ENCODE measurements around the gene FAM186B.

Gene FAM186B

DNA sequence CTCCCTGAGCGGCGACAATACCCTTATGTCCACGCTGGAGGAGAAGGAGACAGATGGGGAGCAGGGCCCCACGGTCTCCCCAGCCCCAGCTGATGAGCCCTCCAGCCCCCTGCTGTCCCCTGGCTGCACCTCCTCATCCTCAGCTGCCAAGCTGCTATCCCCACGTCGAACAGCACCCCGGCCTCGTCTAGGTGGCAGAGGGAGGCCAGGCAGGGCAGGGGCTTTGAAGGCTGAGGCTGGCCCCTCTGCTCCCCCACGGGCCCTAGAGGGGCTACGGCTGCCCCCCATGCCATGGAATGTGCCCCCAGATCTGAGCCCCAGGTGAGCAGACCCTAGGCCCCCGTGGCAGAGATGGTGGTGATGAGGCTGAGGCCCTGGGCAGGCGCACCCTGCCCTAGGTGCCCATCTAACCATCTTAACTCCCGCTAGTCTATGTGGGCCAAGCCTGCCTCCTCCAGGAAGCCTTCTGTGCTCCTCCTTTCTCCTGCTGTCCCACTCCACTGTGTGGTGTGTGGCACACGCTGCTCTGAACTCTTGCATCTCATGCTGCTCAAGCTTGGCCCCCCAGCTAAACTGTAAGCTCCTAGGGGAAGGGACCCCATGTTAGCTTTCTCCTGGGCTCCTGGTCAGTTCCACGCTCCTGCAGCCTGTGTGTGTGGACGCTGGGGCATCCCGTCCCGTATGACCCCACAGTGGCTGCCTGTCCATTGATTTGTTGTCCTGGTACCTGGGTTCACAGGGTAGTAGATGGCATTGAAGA, 49.6 kb downstream of the FAM186B start:
- Histone ChIP-seq H3K4me3 (ENCODE audit: low read depth, low read length, poor library complexity, severe bottlenecking) (no peak overlapping the region), H3K27me3 (ENCODE audit: insufficient read depth, low read length) (no peaks in the 10 kb centered on the region), H3K27ac (ENCODE audit: low read depth, low read length, poor library complexity, severe bottlenecking) (no peak overlapping the region), H3K79me2 (ENCODE audit: insufficient read depth, low read length) (no peaks in the 10 kb centered on the region), H3K9me3 (ENCODE audit: low read length) (no peaks in the 10 kb centered on the region), H3F3A (ENCODE audit: insufficient read depth, low read length) (no peaks in the 10 kb centered on the region), H3K9me2 (ENCODE audit: low read depth, low read length) (no peaks in the 10 kb centered on the region), H3K4me1 (ENCODE audit: insufficient read depth, low read length, severe bottlenecking) (no peaks in the 10 kb centered on the region), H3K4me2 (ENCODE audit: low read length) (no peak overlapping the region), H3K36me3 (ENCODE audit: insufficient read depth, low read length) (peaks cover 47% of the 10 kb centered on the region), H4K20me1 (ENCODE audit: insufficient read depth, low read length) (no peaks in the 10 kb centered on the region), H3K9ac (ENCODE audit: low read length) (no peak overlapping the region), H2AFZ (ENCODE audit: low read length) (no peak overlapping the region)
- TF ChIP-seq EZH2 (IDR thresholded peaks at IDR 0.05; ENCODE audit: borderline replicate concordance, low read length) (no peak), CTCF (IDR thresholded peaks at IDR 0.05; ENCODE audit: low read length) (no peak)

DNA sequence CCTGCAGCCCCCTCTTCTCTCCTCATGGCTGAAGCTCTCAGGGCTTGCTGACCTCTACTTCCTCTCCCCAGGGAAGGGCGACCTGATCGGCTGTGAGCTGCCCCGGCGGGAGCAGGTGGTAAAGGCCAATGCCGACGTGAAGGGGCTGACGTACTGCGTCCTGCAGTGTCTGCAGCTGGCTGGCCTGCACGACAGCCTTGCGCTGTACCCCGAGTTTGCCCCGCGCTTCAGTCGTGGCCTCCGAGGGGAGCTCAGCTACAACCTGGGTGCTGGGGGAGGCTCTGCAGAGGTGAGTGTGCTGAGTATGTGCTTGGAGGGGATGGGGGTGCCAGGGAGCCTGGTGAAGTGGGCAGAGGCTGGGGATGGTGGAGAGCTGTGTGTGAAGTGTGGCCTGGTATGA, 51.2 kb downstream of the FAM186B start:
- Histone ChIP-seq H3K27ac (ENCODE audit: low read depth, low read length, poor library complexity, severe bottlenecking) (no peak overlapping the region), H2AFZ (ENCODE audit: low read length) (no peak overlapping the region), H3K9me3 (ENCODE audit: low read length) (no peaks in the 10 kb centered on the region), H3K4me1 (ENCODE audit: insufficient read depth, low read length, severe bottlenecking) (no peaks in the 10 kb centered on the region), H3F3A (ENCODE audit: insufficient read depth, low read length) (no peaks in the 10 kb centered on the region), H3K36me3 (ENCODE audit: insufficient read depth, low read length) (peaks cover 31% of the 10 kb centered on the region), H3K9me2 (ENCODE audit: low read depth, low read length) (no peaks in the 10 kb centered on the region), H3K79me2 (ENCODE audit: insufficient read depth, low read length) (no peaks in the 10 kb centered on the region), H3K4me2 (ENCODE audit: low read length) (no peak overlapping the region), H3K4me3 (ENCODE audit: low read depth, low read length, poor library complexity, severe bottlenecking) (no peak overlapping the region), H3K9ac (ENCODE audit: low read length) (no peak overlapping the region), H4K20me1 (ENCODE audit: insufficient read depth, low read length) (no peaks in the 10 kb centered on the region), H3K27me3 (ENCODE audit: insufficient read depth, low read length) (no peaks in the 10 kb centered on the region)
- TF ChIP-seq EZH2 (IDR thresholded peaks at IDR 0.05; ENCODE audit: borderline replicate concordance, low read length) = no peak
- TF ChIP-seq CTCF (IDR thresholded peaks at IDR 0.05; ENCODE audit: low read length) = no peak

DNA sequence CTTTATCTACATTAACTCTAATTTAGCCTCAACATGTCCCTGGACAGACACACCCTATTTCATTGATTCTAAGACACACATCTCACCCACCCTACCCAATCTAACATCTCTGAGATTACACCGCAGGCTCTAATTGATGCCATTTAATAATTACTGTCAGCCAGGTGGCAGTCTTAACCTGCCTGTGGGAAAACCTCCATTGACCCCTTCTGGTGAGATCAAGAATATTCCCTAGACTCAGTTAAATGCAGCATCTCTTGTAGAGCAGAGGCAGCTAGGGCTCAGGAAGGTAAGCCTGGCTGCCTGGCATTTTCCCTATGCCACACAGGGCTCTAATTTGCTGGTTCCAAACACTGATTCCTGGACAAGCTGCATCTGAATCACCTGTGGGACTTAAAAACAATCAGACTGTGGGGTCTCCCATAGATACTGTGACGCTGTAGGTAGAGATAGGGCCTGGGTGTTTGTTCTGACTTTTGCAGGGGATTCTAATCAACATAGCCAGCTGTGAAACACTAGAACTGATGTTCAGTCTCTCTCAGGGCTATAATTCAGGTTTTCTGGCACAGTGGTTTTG, 51.8 kb downstream of the FAM186B start:
- no peaks in the 10 kb centered on the region for H3K9me2 ChIP-seq (ENCODE audit: low read depth, low read length)
- H4K20me1 ChIP-seq (ENCODE audit: insufficient read depth, low read length) = no peaks in the 10 kb centered on the region
- no peaks in the 10 kb centered on the region for H3K79me2 ChIP-seq (ENCODE audit: insufficient read depth, low read length)
- H3K36me3 ChIP-seq (ENCODE audit: insufficient read depth, low read length) = peaks cover 25% of the 10 kb centered on the region
- no peak overlapping the region for H3K9ac ChIP-seq (ENCODE audit: low read length)
- no peaks in the 10 kb centered on the region for H3K9me3 ChIP-seq (ENCODE audit: low read length)
- no peak overlapping the region for H2AFZ ChIP-seq (ENCODE audit: low read length)
- no peaks in the 10 kb centered on the region for H3K27me3 ChIP-seq (ENCODE audit: insufficient read depth, low read length)
- no peak overlapping the region for H3K4me3 ChIP-seq (ENCODE audit: low read depth, low read length, poor library complexity, severe bottlenecking)
- no peak for TF ChIP-seq EZH2 (IDR thresholded peaks at IDR 0.05; ENCODE audit: borderline replicate concordance, low read length)
- peak; percentile 91 for TF ChIP-seq CTCF (IDR thresholded peaks at IDR 0.05; ENCODE audit: low read length)
- peaks cover 3% of the 10 kb centered on the region for H3K4me1 ChIP-seq (ENCODE audit: insufficient read depth, low read length, severe bottlenecking)
- H3K4me2 ChIP-seq (ENCODE audit: low read length) = no peak overlapping the region
- H3K27ac ChIP-seq (ENCODE audit: low read depth, low read length, poor library complexity, severe bottlenecking) = no peak overlapping the region
- H3F3A ChIP-seq (ENCODE audit: insufficient read depth, low read length) = no peaks in the 10 kb centered on the region
